GM19468 (cell line): ENCODE data around the gene CHEK2.
A peak's percentile ranks its signal among the peaks of the same experiment; 100 is the strongest.
"Not testable (repeated sequence)": the region's sequence is repeated elsewhere in the genome, so short reads cannot be mapped to it uniquely, and the experiment has no call there.

Experiments used
- ATAC-seq: cut with Tn5 transposase; IDR thresholded peaks from one replicate; pipeline ENCODE4 v1.9.1; 2021; ENCODE audit warnings: mild to moderate bottlenecking, moderate library complexity, moderate number of reproducible peaks; ENCODE audit not compliant: unreplicated experiment; ENCODE audit errors: extremely low read depth

The CHEK2 gene

DNA sequence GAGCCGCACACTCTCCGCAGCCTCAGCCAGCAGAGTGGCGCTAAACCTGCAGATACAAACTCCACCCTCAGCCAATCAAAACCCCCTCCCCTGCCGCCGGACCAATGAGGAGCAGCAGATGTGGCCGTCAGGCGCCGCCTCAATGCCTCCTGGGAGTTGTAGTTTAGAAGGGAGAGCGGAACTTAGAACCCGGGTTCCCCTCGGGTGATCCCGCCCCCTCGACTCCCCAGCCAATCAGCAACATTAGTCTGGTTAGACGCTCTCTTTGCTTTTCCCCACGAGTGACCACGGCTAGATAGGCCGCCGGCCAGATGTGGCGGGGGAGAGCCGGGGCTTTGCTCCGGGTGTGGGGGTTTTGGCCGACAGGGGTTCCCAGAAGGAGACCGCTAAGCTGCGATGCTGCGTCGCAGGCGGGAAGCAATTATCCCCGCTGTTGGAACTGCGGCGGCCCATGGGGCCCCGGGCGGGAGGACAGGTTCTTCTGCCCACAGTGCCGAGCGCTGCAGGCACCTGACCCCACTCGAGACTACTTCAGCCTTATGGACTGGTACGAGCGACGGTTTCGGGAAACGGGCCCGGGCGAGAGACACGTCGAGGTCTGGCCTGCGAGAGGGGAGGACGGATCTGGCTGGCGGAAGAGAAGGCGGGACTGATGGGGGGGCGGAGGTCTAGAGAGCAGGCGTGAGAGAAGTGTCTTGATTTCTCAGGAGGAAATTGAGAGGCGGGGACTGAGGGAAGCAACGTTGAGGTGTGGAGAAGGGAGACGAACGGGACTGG is at the start of gene CHEK2, which contains the start of gene HSCB:
Gene CHEK2 (minus strand): TSS at position 36 of the 777 bp plus-strand sequence. CDS start 7,099 bp downstream, outside the sequence.
Gene HSCB (plus strand): TSS at position 255 of the 777 bp plus-strand sequence. CDS start 57 bp downstream, at position 312.
- peak; percentile 91 for ATAC-seq

DNA sequence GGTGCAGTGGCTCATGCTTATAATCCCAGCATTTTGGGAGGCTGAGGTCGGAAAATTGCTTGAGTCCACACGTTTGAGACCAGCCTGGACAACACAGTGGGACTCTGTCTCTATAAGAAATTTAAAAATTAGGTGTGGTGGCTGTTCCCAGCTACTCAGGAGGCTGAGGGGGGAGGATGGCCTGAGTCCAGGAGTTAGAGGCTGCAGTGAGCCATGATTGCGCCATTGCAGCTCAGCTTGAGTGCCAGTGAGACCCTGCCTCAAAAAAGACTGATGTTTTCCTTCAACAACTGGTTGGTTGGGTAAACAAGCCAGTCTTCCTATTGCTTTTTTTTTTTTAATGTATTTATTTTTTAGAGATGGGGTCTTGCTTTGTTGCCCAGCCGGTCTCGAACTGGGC is 49.5 kb upstream of the CHEK2 start:
- ATAC-seq, result no peak

DNA sequence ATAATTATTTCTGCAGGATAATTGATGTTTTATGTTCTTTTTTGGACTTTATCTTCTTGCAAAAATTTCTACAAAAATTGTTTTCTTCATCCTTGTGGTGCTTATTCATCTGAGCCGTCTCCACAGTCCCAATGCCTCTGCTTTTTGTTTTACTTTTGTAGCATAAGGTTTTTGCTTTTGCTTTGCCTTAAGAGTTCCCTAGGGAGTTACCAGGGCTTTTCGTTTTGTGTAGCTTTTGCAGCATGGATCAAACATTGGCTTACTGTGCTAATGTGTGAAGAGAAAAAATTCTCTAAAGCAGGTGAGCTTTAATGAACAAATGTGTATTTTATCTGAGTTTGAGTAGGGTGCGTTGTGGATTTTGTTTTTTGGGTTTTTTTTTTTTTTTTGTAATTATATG is 47.0 kb upstream of the CHEK2 start:
- ATAC-seq, result no peak

DNA sequence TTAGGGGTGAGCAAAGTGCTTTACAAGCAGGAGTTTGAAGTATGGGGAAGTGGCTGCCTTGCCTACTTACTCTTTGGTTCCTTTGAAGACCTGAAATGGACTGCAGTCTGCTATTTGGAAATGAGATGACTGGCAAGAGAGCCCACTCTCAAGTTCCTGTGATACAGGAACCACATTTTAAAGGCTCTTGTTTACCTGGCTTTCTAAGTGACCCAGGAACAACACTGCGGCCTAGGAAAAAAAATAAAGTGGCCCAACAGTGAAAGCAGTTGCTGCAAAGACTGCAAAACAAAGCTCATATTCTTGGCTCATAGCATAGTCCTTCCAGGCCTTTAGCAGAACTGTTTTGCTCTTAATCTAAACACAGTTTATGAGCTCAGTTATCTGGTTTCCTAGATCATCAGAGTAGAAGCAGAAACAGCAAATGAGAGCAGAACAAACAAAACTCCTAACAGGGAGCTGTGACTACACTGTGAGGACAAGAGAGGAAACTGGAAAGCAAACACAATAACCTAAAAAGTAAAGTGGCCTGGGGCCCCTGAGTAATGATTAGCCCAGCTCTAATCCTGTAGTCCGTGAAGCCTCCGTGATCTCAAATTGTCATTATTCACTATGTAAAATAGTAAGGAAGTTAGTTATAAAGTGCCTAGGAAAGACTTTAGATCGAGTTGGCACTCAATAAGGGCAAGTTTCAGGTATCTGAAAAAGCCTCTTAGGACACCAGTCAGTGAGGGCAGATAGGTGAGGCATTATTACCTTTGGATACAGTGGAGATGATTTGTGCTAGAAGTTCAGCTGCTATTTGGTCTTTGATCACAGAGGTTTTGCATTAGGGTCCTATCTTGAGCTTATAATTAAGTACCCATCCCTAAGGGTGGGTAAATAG is 42.4 kb upstream of the CHEK2 start:
- no peak for ATAC-seq

DNA sequence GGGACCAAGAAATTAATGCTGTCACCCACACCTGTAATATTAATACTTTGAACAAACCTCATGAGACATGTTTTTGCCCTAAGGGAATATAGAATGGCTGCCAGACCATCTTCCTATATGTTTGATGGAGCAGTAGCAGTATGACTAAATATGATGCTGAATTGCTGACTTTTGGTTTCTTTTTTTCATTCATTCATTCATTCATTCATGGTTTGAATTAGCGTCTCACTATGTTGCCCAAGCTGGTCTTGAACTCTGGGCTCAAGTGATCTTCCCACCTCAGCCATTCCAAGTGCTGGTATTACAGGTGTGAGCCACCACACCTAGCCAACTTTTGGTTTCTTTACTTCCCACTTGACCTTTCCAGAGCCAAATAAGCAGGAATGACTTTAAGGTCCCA is 38.7 kb upstream of the CHEK2 start:
- ATAC-seq, result no peak

DNA sequence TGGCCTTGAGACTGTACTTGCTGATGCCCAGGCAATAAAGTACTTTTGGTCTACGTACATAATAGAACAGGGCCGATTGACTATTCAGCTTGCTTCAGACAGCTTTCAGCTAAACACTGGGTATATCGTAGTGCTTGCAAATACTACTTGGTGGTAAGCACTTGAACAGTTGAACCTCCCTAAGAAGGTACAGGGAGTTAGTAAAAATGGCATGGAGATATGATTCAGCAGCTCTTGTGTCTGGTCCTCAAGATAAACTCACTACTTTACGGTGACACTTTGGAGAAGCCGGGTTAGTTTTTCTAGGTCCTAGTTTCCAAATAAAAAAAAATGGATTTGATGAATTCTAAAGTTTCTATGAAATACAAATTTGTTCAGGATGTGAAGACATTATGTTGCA is 38.2 kb upstream of the CHEK2 start:
- ATAC-seq, result no peak

DNA sequence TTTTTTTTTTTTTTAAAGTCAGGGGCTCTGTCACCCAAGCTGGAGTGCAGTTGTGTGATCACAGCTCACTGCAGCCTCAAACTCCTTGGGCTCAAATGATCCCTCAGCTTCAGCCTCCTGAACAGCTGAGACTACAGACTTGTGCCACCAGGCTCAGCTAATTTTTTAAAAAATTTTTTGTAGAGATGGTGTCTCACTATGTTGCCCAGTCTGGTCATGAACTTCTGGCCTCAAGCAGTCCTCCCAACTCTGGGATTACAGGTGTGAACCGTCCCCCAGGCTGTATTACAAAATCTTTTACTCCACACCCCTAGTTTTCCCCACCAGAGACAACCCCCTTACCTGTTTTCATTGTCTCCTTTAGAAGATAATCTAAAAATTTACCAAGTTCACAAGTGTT is 32.8 kb upstream of the CHEK2 start:
- ATAC-seq, result no peak

DNA sequence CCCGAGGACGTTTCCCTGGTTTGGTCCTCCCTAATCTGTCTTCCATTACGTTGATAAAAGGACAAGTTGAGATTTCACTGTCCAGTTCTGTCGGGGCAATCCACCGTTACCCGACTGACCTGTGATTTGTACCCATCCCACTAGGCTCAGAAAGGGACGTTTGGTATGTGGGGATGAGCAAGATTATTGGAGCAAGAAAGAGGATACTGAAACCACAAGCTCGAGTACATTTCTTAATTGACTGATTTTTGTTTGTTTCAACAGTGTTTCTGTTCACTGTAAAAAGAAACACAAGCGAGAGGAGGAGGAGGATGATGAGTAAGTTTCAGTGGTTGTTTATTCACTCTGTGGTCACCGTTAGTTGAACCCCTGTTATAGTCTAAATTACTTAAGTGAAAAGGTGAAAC is 31.8 kb upstream of the CHEK2 start:
- ATAC-seq, result no peak

DNA sequence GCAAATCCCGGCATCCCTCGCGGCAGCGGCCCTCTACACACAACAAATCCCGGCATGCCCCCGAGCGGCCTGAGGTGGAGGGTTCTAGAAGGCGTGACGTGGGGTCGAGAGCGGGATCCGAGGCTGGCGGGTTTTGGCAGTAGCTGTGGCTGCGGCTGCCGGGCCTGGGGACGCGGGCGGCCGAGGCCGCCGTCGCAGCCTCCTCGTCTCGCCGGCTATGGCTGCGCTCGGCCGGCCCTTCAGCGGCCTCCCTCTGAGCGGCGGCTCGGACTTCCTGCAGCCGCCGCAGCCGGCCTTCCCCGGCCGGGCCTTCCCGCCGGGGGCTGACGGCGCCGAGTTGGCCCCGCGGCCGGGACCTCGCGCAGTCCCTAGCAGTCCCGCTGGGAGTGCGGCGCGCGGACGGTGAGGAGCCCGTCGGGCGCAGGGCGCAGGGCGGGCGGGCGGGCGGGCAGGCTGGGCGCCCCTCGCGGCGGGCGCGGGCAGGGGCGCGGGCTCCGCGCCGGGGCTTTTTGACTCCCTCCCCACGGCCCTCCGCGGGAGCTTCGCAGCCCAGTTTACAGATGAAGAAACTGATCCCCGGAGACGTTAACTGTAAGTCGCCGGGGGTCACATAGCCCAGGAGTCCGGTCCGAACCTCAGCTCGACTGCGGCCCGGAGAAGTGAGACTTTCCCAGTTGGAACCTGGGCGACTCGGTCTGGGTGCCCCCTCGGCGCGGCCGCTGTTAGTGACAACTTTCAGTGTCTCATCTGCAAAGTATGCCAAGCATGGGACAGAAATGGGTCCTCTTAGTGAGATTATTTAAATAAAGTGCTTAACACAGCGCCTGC is 31.2 kb upstream of the CHEK2 start, which contains the start of gene CCDC117:
Gene CCDC117 (plus strand): TSS at position 63 of the 828 bp plus-strand sequence. CDS start 155 bp downstream, at position 218.
- ATAC-seq, result peak; percentile 93

DNA sequence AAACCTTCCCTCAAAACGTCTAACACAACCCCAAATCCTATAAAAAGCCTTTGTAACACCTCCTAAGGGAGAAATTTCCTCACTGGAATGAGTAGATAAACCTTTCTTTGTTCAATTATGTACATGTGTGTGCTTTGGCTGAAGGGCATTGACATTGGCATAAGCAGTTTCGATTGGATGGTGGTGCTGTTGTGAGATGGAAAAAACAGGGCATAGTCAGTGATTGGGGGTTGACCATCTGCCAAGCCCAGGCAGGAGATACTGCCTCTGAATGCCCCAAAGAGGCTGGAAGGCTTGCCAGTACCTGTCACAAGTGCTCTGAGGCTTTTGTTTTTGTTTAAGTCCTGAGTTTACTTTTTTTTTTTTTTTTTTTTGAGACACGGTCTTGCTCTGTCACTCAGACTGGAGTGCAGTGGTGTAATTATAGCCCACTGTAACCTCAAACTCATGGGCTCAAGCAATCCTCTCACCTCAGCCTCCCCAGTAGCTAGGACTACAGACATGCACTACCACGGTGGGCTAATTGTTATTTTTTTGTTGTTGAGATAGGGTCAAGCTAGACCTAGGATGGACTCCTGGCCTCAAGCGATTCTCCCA is 29.7 kb upstream of the CHEK2 start:
- no peak for ATAC-seq

DNA sequence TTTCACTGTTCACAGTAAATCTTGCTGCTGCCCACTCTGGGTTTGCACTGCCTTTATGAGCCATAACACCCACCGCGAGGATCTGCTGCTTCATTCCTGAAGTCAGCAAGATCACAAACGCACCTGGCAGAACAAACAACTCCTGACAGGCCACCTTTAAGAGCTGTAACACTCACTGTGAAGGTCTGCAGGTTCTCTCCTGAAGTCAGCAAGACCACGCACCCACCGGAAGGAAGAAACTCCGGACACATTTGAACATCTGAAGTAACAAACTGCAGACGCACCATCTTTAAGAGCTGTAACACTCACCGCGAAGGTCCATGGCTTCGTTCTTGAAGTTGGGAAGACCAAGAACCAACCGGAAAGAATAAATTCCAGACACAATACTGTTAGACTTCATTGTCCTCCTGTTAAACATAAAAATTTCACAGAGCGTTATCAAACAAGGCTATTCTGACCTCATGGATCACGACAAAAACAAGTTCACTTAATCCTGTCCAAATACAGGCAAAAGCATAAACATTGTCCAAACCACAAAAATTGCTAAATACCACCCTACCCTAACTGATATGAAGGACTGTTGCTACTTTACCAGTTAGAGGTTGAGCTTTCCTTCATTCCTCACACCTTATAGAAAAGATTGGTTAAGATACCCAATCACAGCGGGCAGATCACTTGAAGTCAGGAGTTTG is 27.9 kb upstream of the CHEK2 start:
- no peak for ATAC-seq

DNA sequence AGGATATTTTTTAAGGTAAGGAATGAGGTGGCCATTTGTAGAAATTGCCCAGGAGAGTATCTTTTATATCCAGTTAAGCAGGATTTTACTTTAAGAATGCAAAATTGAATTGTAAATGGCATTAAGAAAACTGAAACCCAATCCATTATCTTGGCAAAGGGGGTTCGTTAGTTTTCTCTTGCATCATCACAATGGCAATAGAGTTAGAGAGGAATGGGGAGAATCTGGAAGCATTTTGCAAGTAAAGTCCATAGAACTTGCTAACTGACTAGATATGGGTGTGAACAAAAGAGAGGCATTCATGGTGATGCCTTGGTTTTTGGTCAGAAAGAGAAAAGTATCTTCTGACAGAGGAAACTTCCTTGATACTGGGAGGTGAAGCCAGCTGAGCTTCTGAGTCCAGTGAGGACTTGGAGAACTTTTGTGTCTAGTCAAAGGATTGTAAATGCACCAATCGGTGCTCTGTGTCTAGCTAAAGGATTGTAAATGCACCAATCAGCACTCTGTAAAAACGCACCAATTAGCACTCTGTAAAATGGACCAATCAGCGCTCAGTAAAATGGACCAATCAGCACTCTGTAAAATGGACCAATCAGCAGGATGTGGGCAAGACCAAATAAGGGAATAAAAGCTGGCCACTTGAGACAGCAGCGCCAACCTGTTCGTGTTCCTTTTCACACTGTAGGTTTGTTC is 27.2 kb upstream of the CHEK2 start:
- no peak for ATAC-seq

DNA sequence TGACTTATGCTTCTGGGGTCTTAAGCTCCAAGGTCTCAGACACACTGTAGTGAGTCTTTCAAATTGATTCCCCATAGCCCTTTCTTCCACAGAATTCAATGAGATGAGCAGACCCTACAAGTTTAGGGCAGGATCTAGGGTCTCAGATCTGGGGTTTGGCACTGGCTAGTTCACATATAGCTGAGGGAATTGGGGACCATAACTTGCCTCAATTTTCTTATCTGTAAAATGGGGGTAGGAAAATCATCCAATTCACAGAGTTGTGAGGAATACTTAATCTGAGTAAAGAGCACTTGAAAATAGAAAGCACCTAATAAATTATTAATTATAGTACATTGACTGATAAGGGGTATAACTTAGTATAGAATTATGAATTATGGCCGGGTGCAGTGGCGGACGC is 25.0 kb upstream of the CHEK2 start:
- ATAC-seq, result no peak

DNA sequence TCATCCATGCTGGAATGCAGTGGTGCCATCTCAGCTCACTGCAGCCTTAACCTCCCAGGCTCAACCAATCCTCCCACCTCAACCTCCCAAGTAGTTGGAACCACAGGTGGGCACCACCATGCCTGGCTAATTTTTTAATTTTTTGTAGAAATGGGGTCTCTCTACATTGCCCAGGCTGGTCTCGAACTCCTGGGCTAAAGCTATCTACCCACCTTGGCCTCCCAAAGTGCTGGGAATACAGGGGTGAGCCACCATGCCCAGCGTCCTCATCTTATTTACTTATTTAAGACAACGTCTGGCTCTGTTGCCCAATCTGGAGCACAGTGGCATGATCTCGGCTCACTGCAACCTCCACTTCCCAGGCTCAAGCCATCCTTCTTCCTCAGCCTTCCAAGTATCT is 20.4 kb upstream of the CHEK2 start:
- not testable (repeated sequence) for ATAC-seq

DNA sequence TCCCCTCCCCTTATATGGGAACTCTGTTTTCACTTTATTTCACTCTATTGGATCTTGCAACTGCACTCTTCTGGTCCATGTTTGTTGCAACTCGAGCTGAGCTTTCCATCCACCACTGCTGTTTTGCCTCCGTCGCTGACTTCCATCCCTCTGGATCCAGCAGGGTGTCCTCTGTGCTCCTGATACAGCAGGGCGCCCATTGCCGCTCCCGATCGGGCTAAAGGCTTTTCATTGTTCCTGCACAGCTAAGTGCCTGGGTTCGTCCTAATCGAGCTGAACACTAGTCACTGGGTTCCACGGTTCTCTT is 19.8 kb upstream of the CHEK2 start:
- ATAC-seq, result no peak

DNA sequence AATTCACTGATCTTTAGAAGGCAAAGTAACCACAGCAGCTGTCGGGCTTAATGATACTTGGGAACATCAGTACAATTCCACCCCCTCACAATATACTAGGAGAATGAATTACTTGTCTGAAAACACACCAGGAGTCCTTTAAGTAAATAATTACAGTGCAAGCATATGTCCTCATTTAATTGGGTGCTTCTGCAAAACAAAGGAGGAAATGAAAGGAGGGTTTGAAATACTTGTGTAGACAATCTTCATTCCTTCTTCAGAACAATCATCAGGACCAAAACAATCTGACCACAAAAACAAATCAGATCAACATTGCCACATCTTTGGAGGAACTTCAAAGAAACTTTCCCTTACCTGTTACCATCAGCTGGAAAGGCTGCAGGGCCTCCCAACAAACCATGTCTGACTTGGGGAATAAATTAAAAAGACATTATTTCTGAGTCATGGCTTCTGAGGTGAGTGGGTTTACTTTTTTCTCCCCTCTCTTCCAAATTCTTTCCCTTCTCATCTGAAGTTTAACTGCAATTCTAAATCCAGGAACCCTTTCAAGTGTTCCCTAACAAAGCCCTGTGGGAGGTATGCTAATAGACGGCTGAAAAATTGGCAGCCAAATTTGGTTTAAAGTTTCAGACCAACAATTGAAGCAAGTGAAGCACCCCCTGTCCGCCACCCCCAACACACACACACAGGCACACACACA is 18.4 kb upstream of the CHEK2 start:
- no peak for ATAC-seq

DNA sequence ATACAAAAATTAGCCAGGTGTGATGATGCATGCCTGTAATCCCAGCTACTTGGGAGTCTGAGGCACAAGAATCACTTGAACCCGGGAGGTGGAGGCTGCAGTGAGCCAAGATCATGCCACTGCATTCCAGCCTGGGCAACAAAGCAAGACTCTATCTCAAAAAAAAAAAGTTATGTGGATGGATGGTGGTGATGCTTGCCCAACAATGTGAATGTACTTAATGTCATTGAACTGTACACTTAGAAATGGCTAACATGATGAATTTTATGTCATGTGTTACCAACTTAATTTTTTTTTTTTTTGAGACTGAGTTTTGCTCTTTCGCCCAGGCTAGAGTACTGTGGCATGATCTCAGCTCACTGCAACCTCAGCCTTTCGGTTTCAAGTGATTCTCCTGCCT is 12.9 kb upstream of the CHEK2 start:
- ATAC-seq, result not testable (repeated sequence)

DNA sequence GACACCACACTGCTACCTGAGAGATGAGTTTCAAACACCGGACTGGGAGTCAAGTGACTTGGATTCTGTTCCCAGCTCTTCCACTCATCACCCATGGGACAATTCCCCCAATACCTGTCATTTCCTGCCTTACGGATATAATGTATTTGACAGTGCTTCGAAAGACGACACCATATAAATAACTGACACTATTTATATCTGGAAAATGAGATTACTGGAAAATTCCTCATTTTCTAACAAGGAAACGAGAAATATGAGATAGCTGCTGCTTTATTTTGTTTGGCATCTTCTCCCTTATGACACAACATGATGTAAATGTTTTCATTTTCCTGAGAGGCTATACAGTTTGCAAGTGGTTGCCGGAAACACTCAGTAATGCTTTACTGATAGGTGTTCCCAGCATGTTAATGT is 8.9 kb upstream of the CHEK2 start:
- ATAC-seq, result no peak
